HepG2 (cell line): ENCODE measurements around the gene WIPF2. TPM values are rescaled to one million over a fixed set of nuclear protein-coding genes. Genes with fewer than 3 reads are reported as not detected.

Experiments
- AHR ChIP-seq: IDR thresholded peaks from 2 replicates; pipeline ENCODE4 v1.6.1; 2018; ENCODE audit warnings: missing genetic modification reagents, missing compliant biosample characterization
- BATF2 ChIP-seq: sonication (generic); formaldehyde crosslinking; IDR thresholded peaks from 2 replicates; pipeline ENCODE4 v1.8.0; 2022; ENCODE audit warnings: mild to moderate bottlenecking, missing genetic modification reagents, moderate library complexity
- CHD2 ChIP-seq: IDR thresholded peaks from 2 replicates; pipeline ENCODE4 v1.6.1; 2011; ENCODE audit warnings: low read depth, low read length, improper control_type of control experiment
- FOXA3 ChIP-seq: IDR thresholded peaks from 2 replicates; pipeline ENCODE4 v1.6.1; 2016; ENCODE audit warnings: missing genetic modification reagents, missing compliant biosample characterization
- GPN1 ChIP-seq: sonication (generic); formaldehyde crosslinking; IDR thresholded peaks from 2 replicates; pipeline ENCODE4 v1.5.1; 2020; ENCODE audit warnings: missing genetic modification reagents, borderline replicate concordance
- HDAC1 ChIP-seq: sonication (generic); formaldehyde crosslinking; IDR thresholded peaks from 2 replicates; pipeline ENCODE4 v1.5.1; 2020; ENCODE audit warnings: mild to moderate bottlenecking, missing genetic modification reagents
- KDM6A ChIP-seq: IDR thresholded peaks from 2 replicates; pipeline ENCODE4 v1.6.1; 2016; ENCODE audit warnings: low read depth
- NCOA2 ChIP-seq: sonication (generic); formaldehyde crosslinking; IDR thresholded peaks from 2 replicates; pipeline ENCODE4 v1.8.0; 2022; ENCODE audit warnings: inconsistent platforms
- NFKB2 ChIP-seq: sonication (generic); formaldehyde crosslinking; IDR thresholded peaks from 2 replicates; pipeline ENCODE4 v1.4.0; 2020; ENCODE audit warnings: missing genetic modification reagents, borderline replicate concordance
- PAF1 ChIP-seq: IDR thresholded peaks from 2 replicates; pipeline ENCODE4 v1.6.1; 2016; ENCODE audit warnings: missing genetic modification reagents, missing compliant biosample characterization
- RFX3 ChIP-seq: IDR thresholded peaks from 2 replicates; pipeline ENCODE4 v1.6.1; 2016; ENCODE audit warnings: missing biosample characterization, missing genetic modification reagents
- ZBTB8A ChIP-seq: sonication (generic); formaldehyde crosslinking; IDR thresholded peaks from 2 replicates; pipeline ENCODE4 v1.4.0; 2020; ENCODE audit warnings: mild to moderate bottlenecking, low read depth, missing genetic modification reagents, borderline replicate concordance
- ZFAT ChIP-seq: sonication (generic); formaldehyde crosslinking; conservative IDR thresholded peaks from 2 replicates; pipeline ENCODE4 v1.8.1; 2023; ENCODE audit warnings: missing genetic modification reagents, inconsistent platforms
- ZFP91 ChIP-seq: sonication (generic); formaldehyde crosslinking; IDR thresholded peaks from 2 replicates; pipeline ENCODE4 v1.9.0; 2022; ENCODE audit warnings: missing genetic modification reagents, mild to moderate bottlenecking, borderline replicate concordance
- ZNF136 ChIP-seq: sonication (generic); formaldehyde crosslinking; IDR thresholded peaks from 2 replicates; pipeline ENCODE4 v1.8.1; 2022; ENCODE audit warnings: low read depth, mild to moderate bottlenecking, moderate library complexity, missing genetic modification reagents
- ZNF318 ChIP-seq: sonication (generic); formaldehyde crosslinking; IDR thresholded peaks from 2 replicates; pipeline ENCODE4 v1.4.0; 2020; ENCODE audit warnings: mild to moderate bottlenecking, missing genetic modification reagents
- ZNF431 ChIP-seq: sonication (generic); formaldehyde crosslinking; IDR thresholded peaks from 2 replicates; pipeline ENCODE4 v1.9.0; 2022; ENCODE audit warnings: missing genetic modification reagents, low read depth, mild to moderate bottlenecking, borderline replicate concordance
- ZNF562 ChIP-seq: sonication (generic); formaldehyde crosslinking; IDR thresholded peaks from 2 replicates; pipeline ENCODE4 v1.8.0; 2022; ENCODE audit warnings: missing genetic modification reagents, borderline replicate concordance
- ZNF629 ChIP-seq: sonication (generic); formaldehyde crosslinking; conservative IDR thresholded peaks from 2 replicates; pipeline ENCODE4 v1.5.0; 2020; ENCODE audit warnings: missing genetic modification reagents
- polyA plus RNA-seq, 8 experiments: library from polyadenylated mRNA; depleted of rRNA in 3 of 8; stranded (reverse) in 7 of 8; unstranded in 1 of 8; fragments of >200 nt; fragmentation: Illumina TruSeq in 4 of 8; extraction: Trizol in 4 of 8; gene quantifications; 2 replicates each; pipeline versions ENCODE4 v1.2.1 to v1.2.3, GENCODE V29; 2011 to 2016; ENCODE audit warnings: low read depth in 4 of 8, missing spikeins in 1 of 8, mixed read lengths in 1 of 8; ENCODE audit not compliant: insufficient read depth in 1 of 8
- total RNA-seq, 5 experiments: library from RNA; depleted of rRNA; stranded (reverse); fragments of >200 nt; fragmentation: Illumina TruSeq; extraction: Trizol; gene quantifications; 2 replicates each; pipeline ENCODE4 v1.2.3, GENCODE V29; 2016; ENCODE audit warnings: low read depth in 1 of 5

WIPF2 gene
- total and polyA plus RNA-seq, 2 of the 13 experiments (the other 11 are each of a cell fraction or from before 2014, with no cell fraction given): 7.2 to 10.8 TPM

GRCh38 chr17:40287494-40288369 lies 68.6 kb downstream of the WIPF2 start, which contains the start of gene CDC6 (continued):
- TF ChIP-seq ZNF318 (no peak), ZNF629 (CRISPR knock-in tag) (no peak), BATF2 (CRISPR knock-in tag) (peak; percentile 35; the same call in 1 of the 2 replicates), ZFP91 (peak; percentile 94), FOXA3 (CRISPR knock-in tag) (peak; percentile 59), PAF1 (no peak), ZNF562 (CRISPR knock-in tag) (0 out of 2 replicates have a peak, but pooled peaks have one; percentile 32), AHR (CRISPR knock-in tag) (peak; percentile 89; the same call in 1 of the 2 replicates), RFX3 (CRISPR knock-in tag) (0 out of 2 replicates have a peak, but pooled peaks have one; percentile 30), NCOA2 (peak; percentile 52; the same call in 1 of the 2 replicates), NFKB2 (CRISPR knock-in tag) (peak; percentile 92; the same call in 1 of the 2 replicates), GPN1 (no peak), ZNF136 (CRISPR knock-in tag) (peak; percentile 74; the same call in 1 of the 2 replicates), KDM6A (no peak), CHD2 (peak; percentile 89), ZNF431 (CRISPR knock-in tag) (no peak), ZBTB8A (CRISPR knock-in tag) (no peak), HDAC1 (CRISPR knock-in tag) (peak; percentile 100), ZFAT (0 out of 2 replicates have a peak, but pooled peaks have one; percentile 33)
